Measurements from ENCODE around the gene ARIH2.

ARIH2 gene

GRCh38 chr3:49017971-49018706 lies 99.5 kb downstream of the ARIH2 start, which contains the start of gene DALRD3:
TSS of gene DALRD3 (minus strand) at chr3:49018580. CDS start at chr3:49018564, 16 bp downstream.
- Histone ChIP-seq H3K4me3 (ENCODE audit: insufficient read depth, low read depth, low read length, poor library complexity, severe bottlenecking) (peak within 1 kb of the TSS; percentile 80), H3K4me1 (ENCODE audit: control insufficient read depth, insufficient read depth, low read length, poor library complexity, severe bottlenecking) (peaks cover 32% of the 10 kb centered on the region), H3K27me3 (replicated peaks; ENCODE audit: control insufficient read depth, insufficient read depth, low read length, poor library complexity, severe bottlenecking) (no peaks in the 10 kb centered on the region), H3K36me3 (ENCODE audit: control insufficient read depth, insufficient read depth, low read length) (peaks cover 31% of the 10 kb centered on the region), H3K27ac (ENCODE audit: insufficient read depth, low read length, poor library complexity, severe bottlenecking) (peak within 1 kb of the TSS; percentile 75), H3K9me3 (ENCODE audit: control insufficient read depth, low read length) (no peaks in the 10 kb centered on the region)
- DNase-seq: peak; percentile 18 to 56 (median 43)

GRCh38 chr3:49018707-49019006 lies 100.0 kb downstream of the ARIH2 start:
- Histone ChIP-seq H3K4me1 (ENCODE audit: control insufficient read depth, insufficient read depth, low read length, poor library complexity, severe bottlenecking) (peaks cover 34% of the 10 kb centered on the region), H3K36me3 (ENCODE audit: control insufficient read depth, insufficient read depth, low read length) (peaks cover 28% of the 10 kb centered on the region), H3K27ac (ENCODE audit: insufficient read depth, low read length, poor library complexity, severe bottlenecking) (peak overlapping the region; percentile 75), H3K4me3 (ENCODE audit: insufficient read depth, low read depth, low read length, poor library complexity, severe bottlenecking) (peak overlapping the region; percentile 80), H3K9me3 (ENCODE audit: control insufficient read depth, low read length) (no peaks in the 10 kb centered on the region), H3K27me3 (replicated peaks; ENCODE audit: control insufficient read depth, insufficient read depth, low read length, poor library complexity, severe bottlenecking) (no peaks in the 10 kb centered on the region)
- DNase-seq: no peak

DNA sequence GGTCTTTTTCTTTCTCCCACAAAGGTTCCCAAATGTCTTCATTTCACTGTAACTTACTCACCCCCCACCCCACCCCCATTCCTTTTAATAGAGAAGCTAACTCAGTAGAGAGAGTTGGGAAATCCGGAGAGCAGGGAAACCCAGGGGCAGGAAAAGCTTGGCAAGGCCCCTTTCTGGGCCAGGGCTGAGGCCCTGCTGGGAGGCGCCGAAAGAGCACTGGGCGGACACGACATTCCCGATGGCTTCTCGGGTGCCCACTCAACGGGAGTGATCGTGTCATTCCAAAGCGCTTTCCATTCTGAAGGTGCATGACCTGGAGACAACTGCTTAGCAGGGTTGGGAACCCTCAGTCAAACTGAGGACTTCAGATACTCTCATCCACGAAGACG lies 101.3 kb downstream of the ARIH2 start:
- peak overlapping the region; percentile 99 for H3K4me3 ChIP-seq (ENCODE audit: insufficient read depth, low read depth, low read length, poor library complexity, severe bottlenecking)
- H3K36me3 ChIP-seq (ENCODE audit: control insufficient read depth, insufficient read depth, low read length): peaks cover 30% of the 10 kb centered on the region
- no peaks in the 10 kb centered on the region for H3K27me3 ChIP-seq (replicated peaks; ENCODE audit: control insufficient read depth, insufficient read depth, low read length, poor library complexity, severe bottlenecking)
- no peak for DNase-seq
- H3K27ac ChIP-seq (ENCODE audit: insufficient read depth, low read length, poor library complexity, severe bottlenecking): peak overlapping the region; percentile 7
- H3K9me3 ChIP-seq (ENCODE audit: control insufficient read depth, low read length): no peaks in the 10 kb centered on the region
- H3K4me1 ChIP-seq (ENCODE audit: control insufficient read depth, insufficient read depth, low read length, poor library complexity, severe bottlenecking): peaks cover 34% of the 10 kb centered on the region

DNA sequence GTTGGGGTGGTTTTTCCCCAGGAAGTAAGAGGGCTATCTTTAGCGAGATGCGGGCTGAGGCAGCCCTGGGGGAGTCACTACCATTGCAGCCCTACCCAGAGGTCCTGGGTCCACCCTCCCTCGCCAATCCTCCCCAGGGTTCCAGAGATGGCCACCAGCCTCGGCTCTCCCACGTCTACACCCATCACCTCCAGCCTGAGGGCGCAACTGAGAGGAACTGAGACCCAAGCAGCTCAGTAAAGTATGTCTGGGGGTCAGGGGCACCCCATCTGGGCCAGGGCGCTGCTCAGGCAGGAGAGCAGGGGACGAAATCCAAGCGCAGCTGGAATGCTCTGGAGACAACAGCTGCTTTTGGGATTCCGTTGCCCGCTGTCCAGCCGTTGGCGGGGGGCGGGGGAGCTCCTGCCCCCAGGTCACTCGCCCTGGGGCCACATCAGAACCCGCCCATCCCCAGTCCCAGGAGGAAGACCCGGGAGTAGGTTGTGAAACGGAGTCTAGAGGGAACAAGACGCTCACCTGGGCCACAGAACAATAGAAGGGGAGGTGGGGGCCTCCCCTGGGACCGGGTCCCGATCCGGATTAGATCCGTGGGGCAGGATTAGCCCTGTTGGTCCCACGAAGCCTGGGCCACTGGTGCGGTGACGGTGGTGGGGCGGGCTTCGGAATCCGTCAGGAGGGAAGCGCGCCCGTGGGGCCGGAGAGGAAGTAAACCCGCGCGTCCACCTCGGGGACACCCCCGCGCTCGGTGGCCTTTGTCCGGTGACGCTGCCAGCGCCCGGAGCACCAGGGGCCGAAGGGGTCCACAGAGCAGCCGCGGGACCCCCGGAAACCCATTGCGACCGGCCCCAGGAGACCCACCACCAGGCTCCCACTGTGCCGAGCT lies 101.9 kb downstream of the ARIH2 start:
- Histone ChIP-seq H3K27ac (ENCODE audit: insufficient read depth, low read length, poor library complexity, severe bottlenecking) (peak overlapping the region; percentile 98), H3K4me1 (ENCODE audit: control insufficient read depth, insufficient read depth, low read length, poor library complexity, severe bottlenecking) (peaks cover 34% of the 10 kb centered on the region), H3K9me3 (ENCODE audit: control insufficient read depth, low read length) (no peaks in the 10 kb centered on the region), H3K36me3 (ENCODE audit: control insufficient read depth, insufficient read depth, low read length) (peaks cover 30% of the 10 kb centered on the region), H3K27me3 (replicated peaks; ENCODE audit: control insufficient read depth, insufficient read depth, low read length, poor library complexity, severe bottlenecking) (no peaks in the 10 kb centered on the region), H3K4me3 (ENCODE audit: insufficient read depth, low read depth, low read length, poor library complexity, severe bottlenecking) (peak overlapping the region; percentile 99)
- no peak for DNase-seq

DNA sequence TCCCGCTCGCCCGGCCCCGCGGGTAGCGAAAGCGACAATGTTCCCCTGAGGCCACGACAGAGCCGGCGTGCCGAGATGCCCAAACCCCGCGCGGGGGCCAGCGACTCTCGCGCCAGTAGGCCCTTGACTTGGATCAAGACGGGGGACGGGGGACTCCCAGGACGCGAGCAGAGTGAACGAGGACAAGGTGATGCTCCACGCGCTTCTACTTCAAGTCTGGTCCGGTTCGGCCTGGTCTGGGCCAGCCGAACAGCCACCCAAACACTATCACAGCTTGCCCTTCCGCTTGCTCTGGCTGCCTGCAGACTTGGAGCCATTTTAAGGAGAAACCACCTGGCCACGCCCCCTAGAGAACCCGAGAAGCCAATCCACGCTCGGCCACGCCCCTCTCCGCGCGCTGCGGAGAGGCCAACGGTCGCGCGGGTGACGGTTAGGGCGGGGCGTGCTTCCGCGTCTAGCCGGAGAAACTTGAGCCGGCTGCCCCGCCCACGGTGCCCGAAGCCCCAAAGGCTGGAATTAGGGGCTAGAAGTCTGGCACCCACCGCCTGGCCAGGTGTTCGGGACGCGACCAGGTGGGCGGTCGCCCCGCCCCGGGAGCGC lies 102.7 kb downstream of the ARIH2 start:
- H3K4me1 ChIP-seq (ENCODE audit: control insufficient read depth, insufficient read depth, low read length, poor library complexity, severe bottlenecking): peaks cover 34% of the 10 kb centered on the region
- peak overlapping the region; percentile 99 for H3K4me3 ChIP-seq (ENCODE audit: insufficient read depth, low read depth, low read length, poor library complexity, severe bottlenecking)

DNA sequence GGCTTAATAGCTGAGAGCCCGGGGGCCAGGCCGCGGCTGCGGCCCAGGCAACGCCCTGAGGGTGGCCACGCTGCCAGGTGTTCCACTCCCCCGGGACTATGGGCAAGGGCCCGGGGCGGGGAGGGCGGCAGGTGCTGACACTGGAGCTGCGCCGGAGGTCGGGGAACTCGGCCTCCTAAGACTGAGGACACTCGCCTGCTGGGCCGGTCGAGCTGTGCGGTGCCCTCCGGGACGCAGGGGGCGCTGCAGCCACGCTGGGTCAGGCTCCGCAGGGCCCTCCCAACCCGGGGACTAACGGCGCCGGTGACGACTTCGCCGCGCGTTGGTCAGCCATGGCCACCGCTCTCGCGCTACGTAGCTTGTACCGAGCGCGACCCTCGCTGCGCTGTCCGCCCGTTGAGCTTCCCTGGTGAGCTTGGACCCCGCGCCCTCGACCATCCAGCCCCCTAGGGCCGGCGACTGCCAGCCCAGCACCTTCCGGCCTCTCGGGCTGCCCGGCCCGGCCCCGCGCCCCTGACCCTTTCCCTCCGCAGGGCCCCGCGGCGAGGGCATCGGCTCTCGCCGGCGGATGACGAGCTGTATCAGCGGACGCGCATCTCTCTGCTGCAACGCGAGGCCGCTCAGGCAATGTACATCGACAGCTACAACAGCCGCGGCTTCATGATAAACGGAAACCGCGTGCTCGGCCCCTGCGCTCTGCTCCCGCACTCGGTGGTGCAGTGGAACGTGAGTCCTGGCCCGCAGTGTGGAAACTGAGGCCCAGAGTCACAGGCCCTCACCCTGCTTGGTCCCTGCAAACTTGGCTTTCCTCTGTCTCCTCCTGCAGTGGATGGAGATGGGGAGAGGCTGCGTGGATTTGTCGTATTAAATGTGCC lies 103.4 kb downstream of the ARIH2 start, which contains the start of gene NDUFAF3:
TSS of gene NDUFAF3 (plus strand) at position 309 of the 875 bp plus-strand sequence. CDS start at position 333, 24 bp downstream.
- Histone ChIP-seq H3K36me3 (ENCODE audit: control insufficient read depth, insufficient read depth, low read length) (peaks cover 35% of the 10 kb centered on the region), H3K27ac (ENCODE audit: insufficient read depth, low read length, poor library complexity, severe bottlenecking) (peak within 1 kb of the TSS; percentile 98), H3K27me3 (replicated peaks; ENCODE audit: control insufficient read depth, insufficient read depth, low read length, poor library complexity, severe bottlenecking) (no peaks in the 10 kb centered on the region), H3K4me1 (ENCODE audit: control insufficient read depth, insufficient read depth, low read length, poor library complexity, severe bottlenecking) (peaks cover 34% of the 10 kb centered on the region), H3K4me3 (ENCODE audit: insufficient read depth, low read depth, low read length, poor library complexity, severe bottlenecking) (peak within 1 kb of the TSS; percentile 99), H3K9me3 (ENCODE audit: control insufficient read depth, low read length) (no peaks in the 10 kb centered on the region)
- peak; percentile 80 to 84 (median 82) for DNase-seq

More for the DNA sequence above, 102.7 kb downstream of the ARIH2 start:
- H3K9me3 ChIP-seq (ENCODE audit: control insufficient read depth, low read length): no peaks in the 10 kb centered on the region
- H3K27ac ChIP-seq (ENCODE audit: insufficient read depth, low read length, poor library complexity, severe bottlenecking): peak overlapping the region; percentile 98
- DNase-seq: peak; percentile 96 to 98 (median 97)
- no peaks in the 10 kb centered on the region for H3K27me3 ChIP-seq (replicated peaks; ENCODE audit: control insufficient read depth, insufficient read depth, low read length, poor library complexity, severe bottlenecking)
- H3K36me3 ChIP-seq (ENCODE audit: control insufficient read depth, insufficient read depth, low read length): peaks cover 30% of the 10 kb centered on the region

DNA sequence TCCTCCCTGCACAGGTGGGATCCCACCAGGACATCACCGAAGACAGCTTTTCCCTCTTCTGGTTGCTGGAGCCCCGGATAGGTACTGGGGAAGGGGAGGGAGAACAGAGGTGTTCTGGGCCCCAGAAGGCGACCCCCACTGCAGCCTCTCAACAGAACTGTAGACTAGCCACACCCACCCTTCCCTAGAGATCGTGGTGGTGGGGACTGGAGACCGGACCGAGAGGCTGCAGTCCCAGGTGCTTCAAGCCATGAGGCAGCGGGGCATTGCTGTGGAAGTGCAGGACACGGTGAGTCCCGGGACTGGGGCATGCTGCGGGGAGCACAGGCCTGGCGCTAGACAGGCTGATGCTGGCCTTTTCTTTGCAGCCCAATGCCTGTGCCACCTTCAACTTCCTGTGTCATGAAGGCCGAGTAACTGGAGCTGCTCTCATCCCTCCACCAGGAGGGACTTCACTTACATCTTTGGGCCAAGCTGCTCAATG lies 104.1 kb downstream of the ARIH2 start:
- Histone ChIP-seq H3K27me3 (replicated peaks; ENCODE audit: control insufficient read depth, insufficient read depth, low read length, poor library complexity, severe bottlenecking) (no peaks in the 10 kb centered on the region), H3K9me3 (ENCODE audit: control insufficient read depth, low read length) (no peaks in the 10 kb centered on the region), H3K4me1 (ENCODE audit: control insufficient read depth, insufficient read depth, low read length, poor library complexity, severe bottlenecking) (peaks cover 28% of the 10 kb centered on the region), H3K36me3 (ENCODE audit: control insufficient read depth, insufficient read depth, low read length) (peaks cover 35% of the 10 kb centered on the region), H3K27ac (ENCODE audit: insufficient read depth, low read length, poor library complexity, severe bottlenecking) (peak overlapping the region; percentile 98), H3K4me3 (ENCODE audit: insufficient read depth, low read depth, low read length, poor library complexity, severe bottlenecking) (peak overlapping the region; percentile 99)
- no peak for DNase-seq

- Histone ChIP-seq H3K27me3 (replicated peaks; ENCODE audit: control insufficient read depth, insufficient read depth, low read length, poor library complexity, severe bottlenecking) (no peaks in the 10 kb centered on the region), H3K4me1 (ENCODE audit: control insufficient read depth, insufficient read depth, low read length, poor library complexity, severe bottlenecking) (peaks cover 35% of the 10 kb centered on the region), H3K4me3 (ENCODE audit: insufficient read depth, low read depth, low read length, poor library complexity, severe bottlenecking) (no peak overlapping the region), H3K9me3 (ENCODE audit: control insufficient read depth, low read length) (no peaks in the 10 kb centered on the region), H3K27ac (ENCODE audit: insufficient read depth, low read length, poor library complexity, severe bottlenecking) (no peak overlapping the region), H3K36me3 (ENCODE audit: control insufficient read depth, insufficient read depth, low read length) (peaks cover 35% of the 10 kb centered on the region)
- no peak for DNase-seq
Observed at GRCh38 chr3:49023775-49024174, 105.1 kb downstream of the ARIH2 start.

DNA sequence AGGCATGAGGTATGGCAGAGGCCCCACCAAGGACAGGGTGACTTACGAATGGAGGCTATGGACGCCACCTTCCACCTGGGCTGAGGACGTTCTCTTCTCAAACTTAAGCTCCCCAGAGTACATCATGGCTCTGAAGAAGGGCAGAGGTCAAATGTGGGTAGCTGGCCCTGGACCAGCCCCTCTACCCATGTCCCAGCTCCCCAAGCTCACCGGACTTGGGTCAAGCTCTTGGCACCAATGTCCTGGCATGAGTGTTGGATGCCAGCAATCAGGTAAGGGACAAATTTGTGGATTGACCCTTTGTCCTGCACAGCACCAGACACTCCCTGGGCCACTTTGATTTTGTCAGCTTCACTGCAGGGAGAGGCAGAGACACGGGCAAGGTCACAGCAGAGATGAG lies 105.8 kb downstream of the ARIH2 start:
- H3K9me3 ChIP-seq (ENCODE audit: control insufficient read depth, low read length): no peaks in the 10 kb centered on the region
- peaks cover 35% of the 10 kb centered on the region for H3K4me1 ChIP-seq (ENCODE audit: control insufficient read depth, insufficient read depth, low read length, poor library complexity, severe bottlenecking)
- no peak overlapping the region for H3K27ac ChIP-seq (ENCODE audit: insufficient read depth, low read length, poor library complexity, severe bottlenecking)

More for the DNA sequence above, 105.8 kb downstream of the ARIH2 start:
- Histone ChIP-seq H3K27me3 (replicated peaks; ENCODE audit: control insufficient read depth, insufficient read depth, low read length, poor library complexity, severe bottlenecking) (no peaks in the 10 kb centered on the region), H3K4me3 (ENCODE audit: insufficient read depth, low read depth, low read length, poor library complexity, severe bottlenecking) (no peak overlapping the region), H3K36me3 (ENCODE audit: control insufficient read depth, insufficient read depth, low read length) (peaks cover 35% of the 10 kb centered on the region)
- DNase-seq: no peak
